HG02973 (cell line): ENCODE results near the gene KRT26.

ENCODE experiments used
- ATAC-seq: cut with Tn5 transposase; IDR thresholded peaks from one replicate; pipeline ENCODE4 v1.9.1; 2021; ENCODE audit warnings: moderate library complexity; ENCODE audit not compliant: unreplicated experiment

Gene KRT26

DNA sequence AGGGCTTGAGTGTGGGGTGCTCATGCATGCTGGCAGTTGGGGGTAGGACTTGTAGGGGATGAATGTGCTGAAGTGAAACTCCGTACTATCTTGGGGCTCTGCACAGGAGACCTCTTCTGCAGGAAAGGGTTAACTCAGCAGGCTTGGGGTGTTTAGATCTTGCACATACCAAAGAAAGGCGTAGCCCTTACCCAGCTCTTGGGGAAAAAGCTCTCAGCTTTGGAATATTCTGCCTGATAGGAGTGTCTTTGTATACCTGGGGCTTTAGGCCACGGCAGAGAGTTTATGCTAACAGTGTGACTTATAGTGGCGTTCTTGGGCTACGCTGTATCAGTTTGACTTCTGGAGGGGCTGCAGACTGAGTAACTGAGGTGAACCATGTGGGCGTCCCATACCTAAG is 38.0 kb downstream of the KRT26 start:
- no peak for ATAC-seq

DNA sequence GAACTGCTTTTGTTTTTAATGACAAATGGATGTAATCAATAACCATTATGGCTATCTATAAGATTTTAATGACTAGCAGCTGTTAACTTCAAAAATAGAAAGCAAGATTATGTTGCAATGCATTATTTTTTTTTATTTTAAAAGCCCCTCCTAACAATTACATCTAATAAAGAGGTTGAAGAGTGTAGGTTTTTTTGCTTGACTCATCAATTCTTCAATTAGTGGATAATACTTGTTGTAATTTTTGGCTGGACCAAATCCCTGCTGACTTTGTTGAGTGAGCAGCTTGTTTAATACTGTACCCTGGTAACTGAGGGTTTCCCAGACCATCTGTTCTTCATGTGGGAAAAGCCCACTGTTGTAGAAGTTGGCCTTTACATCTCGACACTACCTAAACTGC is 41.0 kb downstream of the KRT26 start:
- ATAC-seq = no peak

DNA sequence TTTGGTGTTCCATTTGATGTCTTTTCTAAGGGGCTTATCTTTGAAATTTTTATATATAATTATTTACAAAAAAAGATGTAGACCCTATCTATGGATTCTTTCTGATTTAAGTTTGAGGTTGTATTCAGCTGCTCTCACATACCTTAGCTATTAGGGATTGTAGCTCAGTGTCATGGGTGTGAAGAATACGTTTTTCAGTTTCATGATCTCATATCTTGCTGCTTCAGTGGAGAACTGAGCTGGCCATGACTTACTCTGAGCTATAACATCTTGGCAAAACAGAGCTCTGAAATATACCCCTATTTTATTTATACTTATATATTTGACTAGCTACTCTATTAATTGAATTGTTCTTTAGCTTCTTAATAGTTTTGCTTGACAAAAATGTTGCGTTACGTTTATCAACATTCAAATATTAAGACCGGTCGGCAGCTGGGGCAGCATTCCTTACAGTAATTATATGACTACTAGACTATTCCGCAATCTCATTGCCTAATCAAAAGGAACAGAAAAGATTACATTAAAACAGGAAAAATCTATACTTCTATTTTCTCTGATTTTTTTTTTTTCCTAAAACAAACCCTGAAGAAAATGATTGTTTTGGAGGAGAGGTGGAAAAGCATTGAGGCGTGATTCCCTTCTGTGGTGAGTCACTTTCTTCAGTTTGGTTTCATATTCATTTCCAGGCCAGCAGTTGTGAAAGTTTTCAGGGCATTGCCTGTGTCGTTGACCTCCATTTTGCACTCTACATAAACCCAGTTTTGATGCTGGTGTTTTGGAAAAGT is 44.4 kb downstream of the KRT26 start:
- no peak for ATAC-seq

DNA sequence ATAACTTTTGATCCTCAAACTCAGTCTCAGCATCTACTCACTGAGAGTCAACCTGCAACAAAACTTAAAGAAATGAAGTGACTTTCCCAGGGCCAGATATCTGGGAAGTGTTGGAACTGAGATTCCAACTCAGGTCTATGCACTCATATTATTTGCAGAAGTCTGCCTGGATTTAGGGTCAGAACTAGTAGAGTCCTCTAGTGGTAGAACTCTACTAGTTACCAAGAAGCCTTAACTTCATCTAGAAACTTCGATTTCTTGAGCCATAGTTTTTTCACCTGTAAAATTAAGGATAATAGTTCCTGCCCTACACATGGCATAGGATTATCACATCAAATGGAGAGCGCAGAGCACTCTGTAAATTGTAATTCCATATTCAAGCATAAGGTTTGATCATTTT is 45.1 kb downstream of the KRT26 start:
- no peak for ATAC-seq

DNA sequence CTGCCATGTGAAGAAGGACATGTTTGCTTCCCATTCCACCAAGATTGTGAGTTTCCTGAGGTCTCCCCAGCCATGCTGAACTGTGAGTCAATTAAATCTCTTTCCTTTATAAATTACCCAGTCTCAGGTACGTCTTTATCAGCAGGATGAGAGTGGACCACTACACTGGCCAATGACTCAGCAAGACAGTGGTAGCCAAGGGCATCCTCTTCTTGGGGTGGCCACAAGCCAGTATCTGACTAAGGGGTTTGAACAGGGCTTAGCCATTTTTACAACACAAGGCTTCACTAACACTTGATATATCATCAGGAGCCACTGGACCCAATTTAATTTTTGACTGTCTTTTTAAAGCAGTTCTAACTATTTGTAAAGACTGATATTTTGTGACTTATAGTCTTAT is 47.3 kb downstream of the KRT26 start:
- ATAC-seq = no peak

DNA sequence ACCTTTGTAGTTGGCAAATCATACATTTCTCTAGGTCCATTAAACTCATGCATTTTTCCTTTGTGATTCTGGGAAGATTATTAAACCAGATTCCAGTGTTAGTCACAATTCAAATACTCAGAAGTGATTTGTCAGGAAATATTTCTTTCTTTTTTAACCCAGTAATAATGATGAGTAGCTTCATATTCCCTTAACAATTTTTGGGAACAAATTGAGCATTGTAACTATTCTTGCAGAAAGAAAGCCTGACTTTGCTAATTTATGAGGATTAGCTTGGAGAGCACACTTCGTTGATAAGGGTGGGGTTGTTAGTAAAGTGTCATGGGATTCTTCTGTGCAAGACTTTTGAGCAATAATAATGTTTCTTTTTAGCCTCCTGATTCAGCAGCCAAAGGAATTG is 49.8 kb downstream of the KRT26 start:
- ATAC-seq = no peak

DNA sequence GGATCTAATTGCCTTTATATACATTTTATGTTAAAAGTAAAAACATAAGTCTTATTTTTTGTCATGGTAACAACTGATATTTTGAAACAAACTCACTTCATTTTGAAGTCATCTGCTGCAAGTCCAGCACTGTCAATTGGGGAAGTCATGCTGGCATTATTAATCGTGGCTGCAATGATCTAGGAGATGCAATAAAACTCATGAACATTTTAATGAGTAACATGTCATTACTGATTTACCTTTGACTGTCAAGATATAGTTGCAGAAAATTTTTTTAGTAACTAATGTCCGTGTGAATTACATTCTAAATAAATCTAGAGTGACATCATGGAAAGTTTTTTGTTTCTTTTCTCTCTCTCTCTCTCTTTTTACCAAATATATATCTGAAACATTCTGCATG is 51.1 kb downstream of the KRT26 start:
- no peak for ATAC-seq

DNA sequence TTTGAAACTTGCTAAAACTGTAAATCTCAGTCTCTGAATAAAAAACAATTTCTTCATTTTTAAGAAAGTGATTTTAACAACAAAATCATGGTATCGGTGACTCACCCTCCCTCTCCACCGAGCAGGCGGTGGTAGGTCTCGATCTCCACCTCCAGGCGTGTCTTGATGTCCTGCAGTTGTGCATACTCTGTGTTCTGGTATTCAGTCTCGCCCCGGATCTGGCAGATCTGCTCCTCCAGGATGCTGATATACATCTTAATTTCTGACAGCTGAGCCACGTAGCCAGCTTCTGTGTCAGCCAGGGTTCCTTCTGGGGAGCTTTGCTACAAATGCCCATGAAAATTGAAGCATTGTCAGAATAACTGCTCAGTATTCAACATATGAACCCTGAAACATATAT is 53.1 kb downstream of the KRT26 start:
- ATAC-seq = no peak

DNA sequence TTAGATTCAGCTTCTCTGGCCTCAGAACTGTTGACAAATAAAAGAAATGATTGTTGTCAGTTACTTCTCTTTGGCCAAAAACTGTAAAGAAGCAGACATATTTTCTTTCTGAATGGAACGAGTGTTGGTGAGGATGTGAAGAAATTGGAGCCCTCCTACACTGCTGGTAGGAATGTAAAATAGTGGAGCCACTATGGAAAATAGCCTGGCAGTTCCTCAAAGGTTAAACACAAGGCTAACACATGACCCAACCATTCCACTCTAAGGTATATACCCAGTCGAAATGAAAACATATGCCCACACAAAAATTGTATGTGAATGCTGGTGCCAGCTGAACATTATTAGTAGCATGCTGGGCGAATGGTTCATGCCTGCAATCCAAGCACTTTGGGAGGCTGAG is 54.2 kb downstream of the KRT26 start:
- ATAC-seq = no peak
